ENCODE measurements around the gene TXNDC17.

TXNDC17 gene

DNA sequence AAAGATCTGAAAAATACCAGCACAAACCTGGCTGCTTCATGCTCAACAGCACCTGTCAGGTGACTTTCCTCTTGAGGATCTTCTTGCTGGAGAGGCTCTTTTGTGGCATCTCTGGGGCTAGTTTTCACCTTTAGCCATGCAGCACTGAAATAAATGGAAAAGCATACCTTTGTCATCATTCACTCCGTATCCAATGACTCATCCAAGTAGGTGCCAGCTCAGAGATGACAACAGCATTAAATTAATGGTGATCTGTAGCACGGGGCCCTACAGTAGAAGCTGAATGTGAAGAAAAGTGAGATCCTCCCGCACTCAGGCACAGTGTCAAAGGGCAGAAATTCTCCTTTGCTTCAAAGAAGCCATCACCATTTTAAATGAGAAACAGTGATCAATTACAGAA, 32.5 kb upstream of the TXNDC17 start:
- no peak for DNase-seq (ENCODE audit: low read depth)
- no peak for TF ChIP-seq MYC (IDR thresholded peaks at IDR 0.05; ENCODE audit: low read depth, low read length)
- TF ChIP-seq, protein P1, sequence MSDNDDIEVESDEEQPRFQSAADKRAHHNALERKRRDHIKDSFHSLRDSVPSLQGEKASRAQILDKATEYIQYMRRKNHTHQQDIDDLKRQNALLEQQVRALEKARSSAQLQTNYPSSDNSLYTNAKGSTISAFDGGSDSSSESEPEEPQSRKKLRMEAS (IDR thresholded peaks at IDR 0.05; ENCODE audit: low read depth, low read length), result no peak
- no peak for TF ChIP-seq POLR2A (IDR thresholded peaks at IDR 0.05; ENCODE audit: extremely low read depth, insufficient read length)
- TF ChIP-seq, protein P2, sequence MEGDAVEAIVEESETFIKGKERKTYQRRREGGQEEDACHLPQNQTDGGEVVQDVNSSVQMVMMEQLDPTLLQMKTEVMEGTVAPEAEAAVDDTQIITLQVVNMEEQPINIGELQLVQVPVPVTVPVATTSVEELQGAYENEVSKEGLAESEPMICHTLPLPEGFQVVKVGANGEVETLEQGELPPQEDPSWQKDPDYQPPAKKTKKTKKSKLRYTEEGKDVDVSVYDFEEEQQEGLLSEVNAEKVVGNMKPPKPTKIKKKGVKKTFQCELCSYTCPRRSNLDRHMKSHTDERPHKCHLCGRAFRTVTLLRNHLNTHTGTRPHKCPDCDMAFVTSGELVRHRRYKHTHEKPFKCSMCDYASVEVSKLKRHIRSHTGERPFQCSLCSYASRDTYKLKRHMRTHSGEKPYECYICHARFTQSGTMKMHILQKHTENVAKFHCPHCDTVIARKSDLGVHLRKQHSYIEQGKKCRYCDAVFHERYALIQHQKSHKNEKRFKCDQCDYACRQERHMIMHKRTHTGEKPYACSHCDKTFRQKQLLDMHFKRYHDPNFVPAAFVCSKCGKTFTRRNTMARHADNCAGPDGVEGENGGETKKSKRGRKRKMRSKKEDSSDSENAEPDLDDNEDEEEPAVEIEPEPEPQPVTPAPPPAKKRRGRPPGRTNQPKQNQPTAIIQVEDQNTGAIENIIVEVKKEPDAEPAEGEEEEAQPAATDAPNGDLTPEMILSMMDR (IDR thresholded peaks at IDR 0.05; ENCODE audit: low read depth, low read length), result no peak
- H3K4me3 ChIP-seq (ENCODE audit: low read depth, low read length), result no peak overlapping the region

DNA sequence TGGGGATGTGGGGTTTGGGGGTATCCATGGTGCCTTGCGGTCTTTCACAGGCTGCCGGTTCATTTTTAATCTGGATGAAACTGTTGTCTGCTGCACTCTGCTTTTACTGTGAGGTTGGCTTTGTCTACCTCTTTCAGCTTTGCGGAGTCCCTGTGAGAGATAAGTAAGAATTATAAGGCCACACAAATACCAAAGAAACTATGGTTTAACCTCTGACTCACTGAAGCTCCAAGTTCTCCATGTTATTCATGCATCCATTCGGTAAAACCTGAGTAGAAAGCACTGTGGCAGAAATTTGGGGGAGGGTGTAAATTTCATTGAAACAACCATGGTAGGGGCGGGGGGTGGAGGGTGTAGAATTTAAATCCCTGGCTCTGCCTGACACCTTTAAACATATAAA, 30.8 kb upstream of the TXNDC17 start:
- DNase-seq (ENCODE audit: low read depth), result no peak
- no peak for TF ChIP-seq MYC (IDR thresholded peaks at IDR 0.05; ENCODE audit: low read depth, low read length)
- TF ChIP-seq, protein P1 (IDR thresholded peaks at IDR 0.05; ENCODE audit: low read depth, low read length), result no peak
- no peak for TF ChIP-seq POLR2A (IDR thresholded peaks at IDR 0.05; ENCODE audit: extremely low read depth, insufficient read length)
- TF ChIP-seq, protein P2 (IDR thresholded peaks at IDR 0.05; ENCODE audit: low read depth, low read length), result no peak
- H3K4me3 ChIP-seq (ENCODE audit: low read depth, low read length), result no peak overlapping the region

DNA sequence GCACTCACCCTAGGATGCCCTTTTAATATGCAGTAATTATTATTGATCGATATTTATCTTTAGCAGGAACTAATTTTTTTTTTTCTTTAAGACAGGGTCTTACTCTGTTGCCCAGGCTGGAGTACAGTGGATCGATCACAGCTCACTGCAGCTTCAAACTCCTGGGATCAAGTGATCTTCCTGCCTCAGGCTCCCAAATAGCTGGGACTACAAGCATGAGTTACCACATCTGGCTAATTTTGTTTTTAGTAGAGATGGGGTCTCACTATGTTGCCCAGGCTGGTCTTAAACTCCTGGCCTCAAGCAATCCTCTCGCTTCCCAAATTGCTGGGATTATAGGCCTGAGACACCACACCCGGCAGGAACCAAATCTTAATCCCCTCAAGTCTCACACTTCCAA, 29.6 kb upstream of the TXNDC17 start:
- no peak overlapping the region for H3K4me3 ChIP-seq (ENCODE audit: low read depth, low read length)
- TF ChIP-seq MYC (IDR thresholded peaks at IDR 0.05; ENCODE audit: low read depth, low read length) (no peak), POLR2A (IDR thresholded peaks at IDR 0.05; ENCODE audit: extremely low read depth, insufficient read length) (no peak)
- TF ChIP-seq, protein P1 (IDR thresholded peaks at IDR 0.05; ENCODE audit: low read depth, low read length), result no peak
- TF ChIP-seq, protein P2 (IDR thresholded peaks at IDR 0.05; ENCODE audit: low read depth, low read length), result no peak
- DNase-seq (ENCODE audit: low read depth), result no peak

DNA sequence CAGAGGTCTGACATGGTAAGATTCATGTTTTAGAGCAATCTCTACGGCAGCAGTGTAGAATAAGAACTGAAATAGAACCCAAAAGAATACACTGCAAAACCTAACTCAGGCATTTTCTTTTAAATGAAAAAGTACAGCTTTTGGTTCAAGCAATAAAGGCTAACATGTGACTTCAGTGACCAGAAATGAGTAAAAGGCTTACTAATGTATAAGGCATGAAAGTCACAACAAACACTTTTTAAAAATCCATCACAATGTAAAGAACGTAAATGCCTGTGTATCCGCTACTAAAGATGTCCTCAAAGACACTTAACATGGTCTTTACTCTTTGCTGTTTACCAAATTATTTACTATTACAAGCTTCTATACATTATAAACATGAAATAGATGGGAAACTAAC, 16.9 kb upstream of the TXNDC17 start:
- DNase-seq (ENCODE audit: low read depth), result no peak
- no peak overlapping the region for H3K4me3 ChIP-seq (ENCODE audit: low read depth, low read length)
- TF ChIP-seq POLR2A (IDR thresholded peaks at IDR 0.05; ENCODE audit: extremely low read depth, insufficient read length) (no peak), MYC (IDR thresholded peaks at IDR 0.05; ENCODE audit: low read depth, low read length) (no peak)
- TF ChIP-seq, protein P2 (IDR thresholded peaks at IDR 0.05; ENCODE audit: low read depth, low read length), result no peak
- TF ChIP-seq, protein P1 (IDR thresholded peaks at IDR 0.05; ENCODE audit: low read depth, low read length), result no peak

DNA sequence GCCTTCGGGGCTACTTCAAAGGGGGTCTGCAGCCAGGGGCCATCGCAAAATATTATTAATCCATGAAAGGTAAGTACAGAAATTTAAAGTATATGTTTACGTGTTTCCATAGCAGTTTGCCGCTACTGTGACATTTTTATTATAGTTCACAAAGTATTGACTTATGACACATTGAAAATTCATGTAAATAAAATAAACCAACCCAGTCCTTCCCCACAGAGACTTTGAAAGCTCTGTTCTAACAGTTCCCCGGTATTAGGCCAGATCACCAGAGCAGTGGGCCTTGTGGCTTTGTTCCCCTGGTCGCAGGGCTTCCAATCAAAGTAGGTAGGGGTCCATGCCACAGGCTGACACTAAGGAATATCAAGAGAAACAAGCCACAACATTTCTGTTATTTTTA, 14.2 kb upstream of the TXNDC17 start:
- H3K4me3 ChIP-seq (ENCODE audit: low read depth, low read length), result no peak overlapping the region
- no peak for DNase-seq (ENCODE audit: low read depth)
- TF ChIP-seq, protein P1 (IDR thresholded peaks at IDR 0.05; ENCODE audit: low read depth, low read length), result no peak
- TF ChIP-seq, protein P2 (IDR thresholded peaks at IDR 0.05; ENCODE audit: low read depth, low read length), result no peak
- no peak for TF ChIP-seq POLR2A (IDR thresholded peaks at IDR 0.05; ENCODE audit: extremely low read depth, insufficient read length)
- no peak for TF ChIP-seq MYC (IDR thresholded peaks at IDR 0.05; ENCODE audit: low read depth, low read length)

DNA sequence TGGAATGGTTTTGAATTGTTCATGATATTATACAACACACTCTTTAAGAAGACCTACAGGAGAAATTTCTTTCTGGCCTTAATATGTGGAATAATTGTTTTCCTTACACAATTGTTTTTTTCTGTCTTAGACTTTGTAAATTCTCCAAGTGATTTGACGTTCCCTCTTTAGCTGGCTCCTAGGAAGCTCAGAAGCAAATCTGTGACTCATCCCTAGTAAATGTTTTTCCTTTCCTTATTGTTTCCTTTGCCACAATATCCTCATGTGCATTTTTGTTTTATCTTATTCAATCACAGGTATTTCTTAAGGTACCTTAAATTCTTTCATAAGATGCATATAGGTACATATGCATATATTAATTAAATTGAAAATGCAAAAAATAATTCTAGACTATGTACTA, 13.8 kb upstream of the TXNDC17 start:
- TF ChIP-seq, protein P1 (IDR thresholded peaks at IDR 0.05; ENCODE audit: low read depth, low read length), result no peak
- TF ChIP-seq POLR2A (IDR thresholded peaks at IDR 0.05; ENCODE audit: extremely low read depth, insufficient read length) (no peak), MYC (IDR thresholded peaks at IDR 0.05; ENCODE audit: low read depth, low read length) (no peak)
- TF ChIP-seq, protein P2 (IDR thresholded peaks at IDR 0.05; ENCODE audit: low read depth, low read length), result no peak
- H3K4me3 ChIP-seq (ENCODE audit: low read depth, low read length), result no peak overlapping the region
- DNase-seq (ENCODE audit: low read depth), result no peak

Measured in NB4 (cell line).